ENCODE data around the gene CPT2. TPM values are rescaled to one million over a fixed set of nuclear protein-coding genes. Genes with fewer than 3 reads are reported as not detected.

Gene CPT2
- total and polyA plus RNA-seq, 12 donors: 7.8 to 79.5 (median 43.1) TPM

- Histone ChIP-seq H3K27me3 (peaks cover 7% of the 10 kb centered on the region), H3K4me3 (no peak overlapping the region), H3K36me3 (replicated peaks in 1 of 2) (no peaks in the 10 kb centered on the region), H3K9me3 (replicated peaks in 1 of 3) (no peaks in the 10 kb centered on the region), H3K4me1 (replicated peaks in 1 of 2) (no peaks in the 10 kb centered on the region), H3K27ac (no peak overlapping the region)
- DNase-seq: no peak
- WGBS, 4 donors: 75 to 82% (median 79%) methylated on average over 5 of the region's 5 CpGs
- intact Hi-C loops (cut with DNase I): no loop called here
- TF ChIP-seq POLR2A (IDR thresholded peaks at IDR 0.05) (no peak), CTCF (IDR thresholded peaks at IDR 0.05) (no peak)
These were observed 31.1 kb upstream of the CPT2 start for GRCh38 chr1:53165408-53165961.

GRCh38 chr1:53166366-53166765 lies 30.3 kb upstream of the CPT2 start:
- DNase-seq: no peak
- Histone ChIP-seq H3K9me3 (replicated peaks in 1 of 3) (no peaks in the 10 kb centered on the region), H3K27me3 (peaks cover 7% of the 10 kb centered on the region), H3K4me3 (no peak overlapping the region), H3K27ac (no peak overlapping the region), H3K4me1 (replicated peaks in 1 of 2) (no peaks in the 10 kb centered on the region), H3K36me3 (replicated peaks in 1 of 2) (no peaks in the 10 kb centered on the region)
- TF ChIP-seq CTCF (IDR thresholded peaks at IDR 0.05) (no peak), POLR2A (IDR thresholded peaks at IDR 0.05) (no peak)
- 65 to 81% (median 78%) methylated on average over 6 of the region's 6 CpGs for WGBS, 4 donors
- intact Hi-C loops (cut with DNase I): no loop called here

- WGBS, 4 donors: 64 to 86% (median 77%) methylated on average over 7 to 8 of the region's 8 CpGs
- H3K4me1 ChIP-seq (replicated peaks in 1 of 2): no peaks in the 10 kb centered on the region
- no peaks in the 10 kb centered on the region for H3K9me3 ChIP-seq (replicated peaks in 1 of 3)
- no peak overlapping the region for H3K27ac ChIP-seq
- no peaks in the 10 kb centered on the region for H3K36me3 ChIP-seq (replicated peaks in 1 of 2)
- no peak overlapping the region for H3K4me3 ChIP-seq
- intact Hi-C loops (cut with DNase I): no loop called here
- H3K27me3 ChIP-seq: peaks cover 7% of the 10 kb centered on the region
- no peak for DNase-seq
- TF ChIP-seq POLR2A (IDR thresholded peaks at IDR 0.05) (no peak), CTCF (IDR thresholded peaks at IDR 0.05) (no peak)
These were observed 29.7 kb upstream of the CPT2 start for GRCh38 chr1:53166912-53167311.

GRCh38 chr1:53172426-53173128 lies 24.0 kb upstream of the CPT2 start:
- Histone ChIP-seq H3K4me3 (no peak overlapping the region), H3K27ac (no peak overlapping the region), H3K36me3 (replicated peaks in 1 of 2) (no peaks in the 10 kb centered on the region), H3K9me3 (replicated peaks in 1 of 3) (no peaks in the 10 kb centered on the region), H3K4me1 (replicated peaks in 1 of 2) (no peaks in the 10 kb centered on the region), H3K27me3 (no peaks in the 10 kb centered on the region)
- 27 to 34% (median 29%) methylated on average over 6 of the region's 6 CpGs for WGBS, 4 donors
- DNase-seq: no peak
- TF ChIP-seq POLR2A (IDR thresholded peaks at IDR 0.05) (no peak), CTCF (IDR thresholded peaks at IDR 0.05) (no peak)
- intact Hi-C loops (cut with DNase I): loop anchor here in 1 of 2 donors (10.0 kb wide), 1 partner anchor 248 kb away; the partner anchor contains the start of genes ECHDC2 and SCP2
